ENCODE results near the gene DENND1A.
"Not testable (repeated sequence)": the region's sequence is repeated elsewhere in the genome, so short reads cannot be mapped to it uniquely, and the experiment has no call there.

The DENND1A gene

GRCh38 chr9:123739902-123740301, 190.0 kb downstream of the DENND1A start:
- no peak for DNase-seq (ENCODE audit: low read depth in 2 of 3, low spot score in 2 of 3)

GRCh38 chr9:123739387-123739786, 190.5 kb downstream of the DENND1A start:
- DNase-seq (ENCODE audit: low read depth in 2 of 3, low spot score in 2 of 3): no peak

- no peak for DNase-seq (ENCODE audit: low read depth in 2 of 3, low spot score in 2 of 3)
Measured at GRCh38 chr9:123738648-123739047, 191.3 kb downstream of the DENND1A start.

- no peak for DNase-seq (ENCODE audit: low read depth in 2 of 3, low spot score in 2 of 3)
Measured at GRCh38 chr9:123735376-123735775, 194.6 kb downstream of the DENND1A start.

- DNase-seq (ENCODE audit: low read depth in 2 of 3, low spot score in 2 of 3): not testable (repeated sequence)
Measured at GRCh38 chr9:123728571-123728970, 201.4 kb downstream of the DENND1A start.

GRCh38 chr9:123727332-123727731, 202.6 kb downstream of the DENND1A start:
- DNase-seq (ENCODE audit: low read depth in 2 of 3, low spot score in 2 of 3): no peak

GRCh38 chr9:123725389-123725788, 204.5 kb downstream of the DENND1A start:
- DNase-seq (ENCODE audit: low read depth in 2 of 3, low spot score in 2 of 3): no peak

GRCh38 chr9:123724211-123724796, 205.6 kb downstream of the DENND1A start:
- no peak for DNase-seq (ENCODE audit: low read depth in 2 of 3, low spot score in 2 of 3)

GRCh38 chr9:123723135-123723875, 206.6 kb downstream of the DENND1A start:
- no peak for DNase-seq (ENCODE audit: low read depth in 2 of 3, low spot score in 2 of 3)

GRCh38 chr9:123722378-123722777, 207.5 kb downstream of the DENND1A start:
- DNase-seq (ENCODE audit: low read depth in 2 of 3, low spot score in 2 of 3): no peak

- no peak for DNase-seq (ENCODE audit: low read depth in 2 of 3, low spot score in 2 of 3)
Measured at GRCh38 chr9:123718188-123718587, 211.7 kb downstream of the DENND1A start.

- DNase-seq (ENCODE audit: low read depth in 2 of 3, low spot score in 2 of 3): no peak
Measured at GRCh38 chr9:123717581-123718175, 212.2 kb downstream of the DENND1A start.

GRCh38 chr9:123716339-123716945, 213.5 kb downstream of the DENND1A start:
- DNase-seq (ENCODE audit: low read depth in 2 of 3, low spot score in 2 of 3): no peak

GRCh38 chr9:123715258-123715657, 214.7 kb downstream of the DENND1A start:
- DNase-seq (ENCODE audit: low read depth in 2 of 3, low spot score in 2 of 3): no peak

GRCh38 chr9:123713282-123713681, 216.6 kb downstream of the DENND1A start:
- no peak for DNase-seq (ENCODE audit: low read depth in 2 of 3, low spot score in 2 of 3)

GRCh38 chr9:123712399-123712798, 217.5 kb downstream of the DENND1A start:
- DNase-seq (ENCODE audit: low read depth in 2 of 3, low spot score in 2 of 3): no peak

- no peak for DNase-seq (ENCODE audit: low read depth in 2 of 3, low spot score in 2 of 3)
Measured at GRCh38 chr9:123710299-123710698, 219.6 kb downstream of the DENND1A start.

GRCh38 chr9:123702483-123702882, 227.4 kb downstream of the DENND1A start:
- no peak for DNase-seq (ENCODE audit: low read depth in 2 of 3, low spot score in 2 of 3)

GRCh38 chr9:123697686-123698085, 232.2 kb downstream of the DENND1A start:
- DNase-seq (ENCODE audit: low read depth in 2 of 3, low spot score in 2 of 3): no peak

- DNase-seq (ENCODE audit: low read depth in 2 of 3, low spot score in 2 of 3): no peak
Measured at GRCh38 chr9:123696476-123696875, 233.4 kb downstream of the DENND1A start.

- no peak for DNase-seq (ENCODE audit: low read depth in 2 of 3, low spot score in 2 of 3)
Measured at GRCh38 chr9:123695386-123695785, 234.5 kb downstream of the DENND1A start.

- DNase-seq (ENCODE audit: low read depth in 2 of 3, low spot score in 2 of 3): no peak
Measured at GRCh38 chr9:123691765-123692303, 238.1 kb downstream of the DENND1A start.
